ENCODE data around the gene ELMO3. TPM values are rescaled to one million over a fixed set of nuclear protein-coding genes. Genes with fewer than 3 reads are reported as not detected.

The ELMO3 gene
- total RNA-seq, 1 experiment from 2014 or later = 8.6 TPM

GRCh38 chr16:67235816-67236562 lies 37.1 kb downstream of the ELMO3 start:
- H2BK20ac ChIP-seq (ENCODE audit: low read depth, low read length, poor library complexity, severe bottlenecking) = no peak overlapping the region
- no peaks in the 10 kb centered on the region for H3K79me2 ChIP-seq (ENCODE audit: insufficient read depth, low read length)
- no CpG with 5 or more reads among the region's 17 CpGs for WGBS (ENCODE audit: extremely low coverage, insufficient read length, low lambda C conversion rate)
- H2BK15ac ChIP-seq (ENCODE audit: low read depth, low read length) = no peak overlapping the region
- Mint-ChIP-seq H3K36me3 (ENCODE audit: insufficient read depth in 1 of 3, low read depth in 3 of 3) (peaks cover 24 to 75% (median 48%) of the 10 kb centered on the region in 3 experiments), H3K4me3 (peak overlapping the region in 1 of 2 experiments; percentile 51; a peak in 1 of 5 replicates), H3K4me1 (peaks cover 4 to 10% of the 10 kb centered on the region in 2 experiments; a peak in 3 of 4 replicates), H3K27ac (peak overlapping the region; percentile 34 to 48 (median 44); a peak in 3 of 7 replicates), H3K27me3 (ENCODE audit: low read depth) (no peaks in the 10 kb centered on the region), H3K9me3 (no peaks in the 10 kb centered on the region)
- H3K9ac ChIP-seq (ENCODE audit: extremely low read depth, insufficient read length, low read length) = no peak overlapping the region
- H3K23me2 ChIP-seq (ENCODE audit: insufficient read length, low read depth, low read length, poor library complexity, severe bottlenecking) = no peaks in the 10 kb centered on the region
- no peaks in the 10 kb centered on the region for H3K9me3 ChIP-seq (ENCODE audit: control insufficient read depth, low read depth, low read length)
- TF ChIP-seq, protein P1, sequence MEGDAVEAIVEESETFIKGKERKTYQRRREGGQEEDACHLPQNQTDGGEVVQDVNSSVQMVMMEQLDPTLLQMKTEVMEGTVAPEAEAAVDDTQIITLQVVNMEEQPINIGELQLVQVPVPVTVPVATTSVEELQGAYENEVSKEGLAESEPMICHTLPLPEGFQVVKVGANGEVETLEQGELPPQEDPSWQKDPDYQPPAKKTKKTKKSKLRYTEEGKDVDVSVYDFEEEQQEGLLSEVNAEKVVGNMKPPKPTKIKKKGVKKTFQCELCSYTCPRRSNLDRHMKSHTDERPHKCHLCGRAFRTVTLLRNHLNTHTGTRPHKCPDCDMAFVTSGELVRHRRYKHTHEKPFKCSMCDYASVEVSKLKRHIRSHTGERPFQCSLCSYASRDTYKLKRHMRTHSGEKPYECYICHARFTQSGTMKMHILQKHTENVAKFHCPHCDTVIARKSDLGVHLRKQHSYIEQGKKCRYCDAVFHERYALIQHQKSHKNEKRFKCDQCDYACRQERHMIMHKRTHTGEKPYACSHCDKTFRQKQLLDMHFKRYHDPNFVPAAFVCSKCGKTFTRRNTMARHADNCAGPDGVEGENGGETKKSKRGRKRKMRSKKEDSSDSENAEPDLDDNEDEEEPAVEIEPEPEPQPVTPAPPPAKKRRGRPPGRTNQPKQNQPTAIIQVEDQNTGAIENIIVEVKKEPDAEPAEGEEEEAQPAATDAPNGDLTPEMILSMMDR (conservative IDR thresholded peaks at IDR 0.05) = no peak
- peaks cover 4% of the 10 kb centered on the region for H3K79me1 ChIP-seq (ENCODE audit: insufficient read depth, low read depth, low read length, poor library complexity, severe bottlenecking)
- H2BK5ac ChIP-seq (ENCODE audit: insufficient read length, low read length) = no peak overlapping the region
- no peak overlapping the region for H3K56ac ChIP-seq (ENCODE audit: insufficient read length, low read depth, low read length)
- no peak overlapping the region for H4K5ac ChIP-seq (ENCODE audit: insufficient read length, low read depth, low read length)
- H2BK120ac ChIP-seq (ENCODE audit: low read depth, low read length, poor library complexity, severe bottlenecking) = no peak overlapping the region
- no peak overlapping the region for H3K18ac ChIP-seq (ENCODE audit: insufficient read length, low read depth, low read length)
- H3K14ac ChIP-seq (ENCODE audit: insufficient read depth, low read length) = no peak overlapping the region
- H3K23ac ChIP-seq (ENCODE audit: insufficient read length, low read depth, low read length) = no peak overlapping the region
- H3K4ac ChIP-seq (ENCODE audit: low read depth, low read length) = no peak overlapping the region
- H4K20me1 ChIP-seq (ENCODE audit: control insufficient read depth, insufficient read depth, insufficient read length) = no peaks in the 10 kb centered on the region
- no peak overlapping the region for H3K4me2 ChIP-seq (ENCODE audit: insufficient read depth, insufficient read length, low read length)
- no peak overlapping the region for H4K8ac ChIP-seq (replicated peaks; ENCODE audit: insufficient read length, low read depth, low read length)
- no peak overlapping the region for H2BK12ac ChIP-seq (ENCODE audit: insufficient read length, low read depth, low read length)
- peak; percentile 19 for DNase-seq
- H4K91ac ChIP-seq (ENCODE audit: insufficient read length, low read depth, low read length) = no peak overlapping the region
- H3T11ph ChIP-seq (ENCODE audit: low read length) = no peak overlapping the region
- H3K4me1 ChIP-seq (ENCODE audit: insufficient read depth, low read length) = peaks cover 3% of the 10 kb centered on the region; the same call in 1 of the 2 replicates
- H3K27me3 ChIP-seq (ENCODE audit: insufficient read depth, low read length) = no peaks in the 10 kb centered on the region
- no peak overlapping the region for H3K27ac ChIP-seq (ENCODE audit: insufficient read length, low read depth, low read length)
- H2AFZ ChIP-seq (ENCODE audit: low read length) = no peak overlapping the region
- H2AK5ac ChIP-seq (ENCODE audit: insufficient read length, low read length) = no peak overlapping the region

All from H9 (cell line).